NCI-H128 (cell line): ENCODE results near the gene COP1.
"Not testable (repeated sequence)": the region's sequence is repeated elsewhere in the genome, so short reads cannot be mapped to it uniquely, and the experiment has no call there.

Experiments used
- DNase-seq: peaks from one replicate; lab custom pipeline; 2025; ENCODE audit not compliant: unreplicated experiment; lab: John Stamatoyannopoulos, UW

Gene COP1

GRCh38 chr1:176141449-176141848 lies 65.6 kb downstream of the COP1 start:
- DNase-seq = no peak

DNA sequence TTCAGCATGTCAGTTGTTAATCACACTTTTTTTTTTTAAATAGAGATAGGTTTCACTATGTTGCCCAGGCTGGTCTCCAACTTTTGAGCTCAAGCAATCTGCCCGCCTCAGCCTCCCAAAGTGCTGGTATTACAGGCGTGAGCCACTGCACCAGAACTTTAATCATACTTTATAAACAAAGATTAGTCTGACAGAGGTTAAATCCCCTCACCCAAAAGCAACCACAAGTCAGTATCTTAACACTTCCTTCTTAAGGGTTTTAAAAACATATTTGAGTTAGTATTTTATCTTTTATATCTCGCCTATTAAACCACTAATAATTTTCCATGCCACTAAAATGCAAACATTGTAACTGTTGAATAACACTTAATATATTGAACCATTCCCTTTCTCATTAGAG lies 70.2 kb downstream of the COP1 start:
- DNase-seq = no peak

DNA sequence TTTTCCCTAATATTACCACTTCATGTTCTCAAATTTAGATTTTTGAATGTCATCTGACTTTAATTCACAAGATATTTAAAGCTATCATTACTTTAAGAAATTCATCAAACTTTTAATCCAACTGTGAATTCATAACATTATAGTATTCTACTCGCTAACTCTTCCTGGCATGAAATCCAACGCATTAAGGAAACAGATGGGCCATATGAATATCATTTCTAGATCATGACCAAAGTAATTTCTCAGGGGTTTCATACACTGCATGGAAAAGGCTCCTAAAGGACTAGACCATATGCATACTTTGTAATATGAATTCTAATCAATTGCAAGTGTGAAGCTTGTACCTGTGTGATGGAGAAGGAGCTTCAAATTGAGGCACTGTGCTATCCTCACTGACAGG lies 72.4 kb downstream of the COP1 start:
- DNase-seq = no peak

GRCh38 chr1:176122282-176122681 lies 84.8 kb downstream of the COP1 start:
- DNase-seq = no peak

GRCh38 chr1:176119549-176119948 lies 87.5 kb downstream of the COP1 start:
- no peak for DNase-seq

GRCh38 chr1:176118985-176119384 lies 88.1 kb downstream of the COP1 start:
- no peak for DNase-seq

GRCh38 chr1:176111835-176112234 lies 95.3 kb downstream of the COP1 start:
- no peak for DNase-seq

DNA sequence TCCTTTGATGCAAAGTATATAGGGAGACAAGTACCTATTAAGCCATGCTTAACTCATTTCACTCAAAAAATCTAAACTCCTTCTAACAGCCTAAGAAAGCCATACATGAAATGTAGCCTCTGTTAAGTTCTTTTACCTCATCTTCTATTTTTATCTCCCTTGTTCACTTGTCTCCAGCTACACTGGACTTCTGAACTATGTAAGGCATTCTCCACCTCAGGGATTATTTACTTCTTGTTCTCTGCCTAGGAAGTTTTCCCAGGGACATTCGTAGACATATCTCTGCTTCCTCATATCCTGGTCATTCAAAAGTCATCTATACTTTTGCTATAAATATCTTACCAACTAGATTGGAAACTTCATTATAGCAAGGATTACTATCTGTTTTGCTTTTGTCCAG lies 96.9 kb downstream of the COP1 start:
- DNase-seq = no peak

DNA sequence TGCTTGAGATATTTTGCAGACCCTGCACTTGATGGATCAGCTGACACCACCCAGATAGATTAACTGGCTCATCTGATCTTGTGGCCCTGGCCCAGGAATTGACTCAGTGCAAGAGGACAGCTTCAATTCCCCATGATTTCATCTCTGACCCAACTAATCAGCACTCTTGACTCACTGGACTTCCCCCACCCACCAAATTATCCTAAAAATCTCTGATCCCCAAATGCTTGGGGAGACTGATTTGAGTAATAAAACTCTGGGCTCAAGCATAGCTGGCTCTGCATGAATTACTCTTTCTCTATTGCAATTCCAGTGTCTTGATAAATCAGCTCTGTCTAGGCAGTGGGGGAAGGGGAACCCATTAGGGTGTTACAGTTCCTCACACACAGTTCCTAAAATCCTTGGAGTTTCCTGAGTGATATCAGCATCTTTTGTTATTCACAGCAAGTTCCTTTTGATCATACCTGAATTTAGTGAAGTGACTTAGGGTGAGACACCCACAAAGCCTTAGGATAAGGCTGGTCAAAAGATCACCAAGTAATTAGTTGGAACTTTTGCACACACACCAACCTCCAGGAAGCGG lies 104.2 kb downstream of the COP1 start:
- no peak for DNase-seq

DNA sequence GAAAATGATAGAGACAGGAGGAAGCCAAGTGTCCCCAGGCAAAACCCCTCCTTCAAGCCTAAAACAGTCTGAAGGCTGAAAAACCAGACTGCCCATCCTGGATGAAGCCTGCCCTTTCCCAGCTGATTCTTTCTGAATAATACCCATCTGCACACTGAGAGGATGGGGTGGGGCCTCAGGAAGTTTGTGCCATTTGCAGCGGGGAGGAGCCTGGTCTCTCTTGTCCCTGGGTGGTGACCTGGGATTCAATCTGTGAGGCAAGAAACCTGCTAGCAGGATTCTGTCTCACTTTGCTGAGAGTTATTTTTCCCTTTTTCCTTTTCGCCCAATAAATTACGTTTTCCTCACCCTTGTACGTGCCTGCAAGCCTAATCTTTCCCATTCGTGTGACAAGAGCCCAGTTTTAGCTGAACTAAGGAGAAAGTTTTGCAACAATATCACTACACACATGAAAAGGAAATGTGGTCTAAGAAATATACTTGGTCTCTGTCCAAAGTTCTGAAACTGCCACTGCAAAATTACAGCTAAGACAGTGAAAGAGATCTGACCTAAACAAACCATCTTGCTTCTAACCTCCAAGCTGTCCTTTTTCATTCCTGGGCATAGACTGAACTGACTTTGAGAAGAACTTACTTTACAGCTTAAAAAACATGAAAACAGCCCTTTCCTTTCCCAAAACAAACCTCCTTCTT lies 105.0 kb downstream of the COP1 start:
- no peak for DNase-seq

- DNase-seq = no peak
Measured at GRCh38 chr1:176098560-176098959, 108.5 kb downstream of the COP1 start.

GRCh38 chr1:176096015-176096414 lies 111.1 kb downstream of the COP1 start:
- DNase-seq = no peak

GRCh38 chr1:176090766-176091165 lies 116.3 kb downstream of the COP1 start:
- DNase-seq = no peak

DNA sequence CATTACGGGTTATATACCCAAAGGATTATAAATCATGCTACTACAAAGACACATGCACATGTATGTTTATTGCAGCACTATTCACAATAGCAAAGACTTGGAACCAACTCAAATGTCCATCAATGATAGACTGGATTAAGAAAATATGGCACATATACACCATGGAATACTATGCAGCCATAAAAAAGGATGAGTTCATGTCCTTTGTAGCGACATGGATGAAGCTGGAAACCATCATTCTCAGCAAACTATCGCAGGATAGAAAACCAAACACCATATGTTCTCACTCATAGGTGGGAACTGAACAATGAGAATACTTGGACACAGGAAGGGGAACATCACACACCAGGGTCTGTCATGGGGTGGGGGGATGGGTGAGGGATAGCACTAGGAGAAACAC lies 119.3 kb downstream of the COP1 start:
- DNase-seq = not testable (repeated sequence)

DNA sequence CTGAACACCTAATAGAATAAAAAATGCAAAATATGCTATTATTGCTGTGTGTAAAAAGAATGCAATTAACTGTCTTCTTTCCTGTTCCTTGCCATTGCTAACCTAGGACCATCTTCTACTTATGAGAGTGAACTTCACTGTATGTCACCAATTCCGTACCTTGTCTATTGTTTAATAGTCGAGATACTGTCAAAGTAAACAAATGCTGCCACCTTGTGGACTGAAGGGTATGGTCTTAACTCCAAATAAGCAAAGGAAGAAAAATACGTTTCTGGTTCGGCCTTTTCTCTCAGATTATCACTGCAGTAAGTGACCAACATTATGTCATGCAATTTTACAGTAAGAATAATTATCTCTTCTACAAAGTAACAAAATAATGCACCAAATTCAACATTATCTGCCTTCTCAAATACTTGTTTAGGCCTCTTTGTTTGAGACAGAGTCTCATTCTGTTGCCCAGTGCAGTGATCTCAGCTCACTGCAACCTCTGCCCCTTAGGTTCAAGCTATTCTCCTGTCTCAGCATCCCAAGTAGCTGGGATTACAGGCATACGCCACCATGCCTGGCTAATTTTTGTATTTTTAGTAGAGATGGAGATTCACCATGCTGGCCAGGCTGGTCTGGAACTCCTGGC lies 133.4 kb downstream of the COP1 start:
- peak; percentile 74 for DNase-seq

DNA sequence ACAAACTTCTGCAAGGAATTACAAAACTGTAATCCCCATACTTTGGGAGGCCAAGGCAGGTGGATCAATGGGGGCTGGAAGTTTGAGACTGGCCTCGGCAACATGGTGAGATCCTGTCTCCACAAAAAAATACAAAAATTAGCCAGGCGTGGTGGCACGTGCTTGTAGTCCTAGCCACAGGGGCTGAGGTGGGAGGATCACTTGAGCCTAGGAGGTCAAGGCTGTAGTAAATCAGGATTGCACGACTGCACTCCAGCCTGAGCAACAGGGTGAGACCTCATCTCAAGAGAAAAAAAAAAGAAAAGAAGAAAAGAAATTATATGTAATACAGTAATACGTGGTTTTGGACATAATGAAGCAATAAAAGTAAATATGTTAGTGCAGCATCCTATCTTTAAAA lies 138.2 kb downstream of the COP1 start:
- DNase-seq = no peak

- DNase-seq = no peak
Measured at GRCh38 chr1:176068256-176068655, 138.8 kb downstream of the COP1 start.

- DNase-seq = no peak
Measured at GRCh38 chr1:176066709-176067108, 140.4 kb downstream of the COP1 start.

GRCh38 chr1:176058686-176059085 lies 148.4 kb downstream of the COP1 start:
- no peak for DNase-seq

GRCh38 chr1:176056312-176056711 lies 150.8 kb downstream of the COP1 start:
- no peak for DNase-seq

GRCh38 chr1:176055398-176055797 lies 151.7 kb downstream of the COP1 start:
- DNase-seq = no peak

DNA sequence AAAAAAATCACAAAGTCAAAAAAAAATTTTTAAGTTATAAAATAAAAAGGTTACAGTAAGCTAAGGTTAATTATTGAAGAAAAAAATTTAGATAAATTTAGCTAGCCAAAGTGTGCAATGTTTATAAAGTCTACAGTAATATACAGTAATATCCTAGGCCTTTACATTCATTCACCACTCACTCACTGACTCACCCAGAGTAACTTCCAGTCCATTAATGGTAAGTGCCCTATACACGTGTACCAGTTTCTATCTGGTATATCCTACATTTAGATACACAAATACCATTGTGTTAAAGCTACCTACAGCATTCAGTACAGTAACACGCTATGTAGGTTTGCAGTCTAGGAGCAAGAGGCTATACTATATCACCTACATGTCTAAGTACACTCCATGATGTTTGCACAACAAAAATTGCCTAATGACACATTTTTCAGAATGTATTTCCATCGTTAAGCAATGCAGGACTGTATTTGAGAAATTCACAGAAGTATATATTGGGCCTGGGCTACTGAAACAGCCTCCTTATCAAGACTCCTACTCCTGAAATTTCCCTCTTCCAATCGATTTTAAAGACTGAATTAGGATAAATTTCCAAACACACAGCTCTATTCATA lies 155.1 kb downstream of the COP1 start:
- DNase-seq = no peak
